HepG2 (cell line): ENCODE measurements around the gene MEAF6. TPM values are rescaled to one million over a fixed set of nuclear protein-coding genes. Genes with fewer than 3 reads are reported as not detected.

Source experiments
- KLF6 ChIP-seq: IDR thresholded peaks from 2 replicates; pipeline ENCODE4 v1.8.0; 2016; ENCODE audit warnings: missing biosample characterization, missing genetic modification reagents
- POGZ ChIP-seq: sonication (generic); formaldehyde crosslinking; IDR thresholded peaks from 2 replicates; pipeline ENCODE4 v1.4.0; 2020; ENCODE audit warnings: mild to moderate bottlenecking, missing genetic modification reagents
- PPARG ChIP-seq: conservative IDR thresholded peaks from 2 replicates; pipeline ENCODE4 v1.6.1; 2016; ENCODE audit warnings: missing biosample characterization, missing genetic modification reagents
- RXRA ChIP-seq: sonication (generic); formaldehyde crosslinking; IDR thresholded peaks from 2 replicates; pipeline ENCODE4 v1.5.1; 2020; ENCODE audit warnings: missing genetic modification reagents
- ZNF383 ChIP-seq: sonication (generic); formaldehyde crosslinking; IDR thresholded peaks from 2 replicates; pipeline ENCODE4 v1.4.0; 2020; ENCODE audit warnings: missing genetic modification reagents, mild to moderate bottlenecking, borderline replicate concordance
- ZNF605 ChIP-seq: sonication (generic); formaldehyde crosslinking; IDR thresholded peaks from 2 replicates; pipeline ENCODE4 v1.8.0; 2022; ENCODE audit warnings: mild to moderate bottlenecking, missing genetic modification reagents
- ZNF761 ChIP-seq: sonication (generic); formaldehyde crosslinking; conservative IDR thresholded peaks from 2 replicates; pipeline ENCODE4 v1.4.0; 2020; ENCODE audit warnings: mild to moderate bottlenecking, missing genetic modification reagents
- polyA plus RNA-seq, 8 experiments: library from polyadenylated mRNA; depleted of rRNA in 3 of 8; stranded (reverse) in 7 of 8; unstranded in 1 of 8; fragments of >200 nt; fragmentation: Illumina TruSeq in 4 of 8; extraction: Trizol in 4 of 8; gene quantifications; 2 replicates each; pipeline versions ENCODE4 v1.2.1 to v1.2.3, GENCODE V29; 2011 to 2016; ENCODE audit warnings: low read depth in 4 of 8, missing spikeins in 1 of 8, mixed read lengths in 1 of 8; ENCODE audit not compliant: insufficient read depth in 1 of 8
- total RNA-seq, 5 experiments: library from RNA; depleted of rRNA; stranded (reverse); fragments of >200 nt; fragmentation: Illumina TruSeq; extraction: Trizol; gene quantifications; 2 replicates each; pipeline ENCODE4 v1.2.3, GENCODE V29; 2016; ENCODE audit warnings: low read depth in 1 of 5
- TF ChIP-seq, protein P1 (sequence below): sonication (generic); formaldehyde crosslinking; IDR thresholded peaks from 2 replicates; pipeline ENCODE4 v1.8.0; 2022; ENCODE audit warnings: mild to moderate bottlenecking, missing genetic modification reagents
- TF ChIP-seq, protein P2 (sequence below): sonication (generic); formaldehyde crosslinking; IDR thresholded peaks from 2 replicates; pipeline ENCODE4 v1.5.0; 2020; ENCODE audit warnings: mild to moderate bottlenecking, low read depth, missing genetic modification reagents, borderline replicate concordance
- TF ChIP-seq, protein P3 (sequence below): sonication (generic); formaldehyde crosslinking; IDR thresholded peaks from 2 replicates; pipeline ENCODE4 v1.8.0; 2022; ENCODE audit warnings: missing genetic modification reagents, mild to moderate bottlenecking, moderate library complexity, borderline replicate concordance

Gene MEAF6
- total and polyA plus RNA-seq, 2 of the 13 experiments (the other 11 are each of a cell fraction or from before 2014, with no cell fraction given) = 29.5 to 45.6 TPM

DNA sequence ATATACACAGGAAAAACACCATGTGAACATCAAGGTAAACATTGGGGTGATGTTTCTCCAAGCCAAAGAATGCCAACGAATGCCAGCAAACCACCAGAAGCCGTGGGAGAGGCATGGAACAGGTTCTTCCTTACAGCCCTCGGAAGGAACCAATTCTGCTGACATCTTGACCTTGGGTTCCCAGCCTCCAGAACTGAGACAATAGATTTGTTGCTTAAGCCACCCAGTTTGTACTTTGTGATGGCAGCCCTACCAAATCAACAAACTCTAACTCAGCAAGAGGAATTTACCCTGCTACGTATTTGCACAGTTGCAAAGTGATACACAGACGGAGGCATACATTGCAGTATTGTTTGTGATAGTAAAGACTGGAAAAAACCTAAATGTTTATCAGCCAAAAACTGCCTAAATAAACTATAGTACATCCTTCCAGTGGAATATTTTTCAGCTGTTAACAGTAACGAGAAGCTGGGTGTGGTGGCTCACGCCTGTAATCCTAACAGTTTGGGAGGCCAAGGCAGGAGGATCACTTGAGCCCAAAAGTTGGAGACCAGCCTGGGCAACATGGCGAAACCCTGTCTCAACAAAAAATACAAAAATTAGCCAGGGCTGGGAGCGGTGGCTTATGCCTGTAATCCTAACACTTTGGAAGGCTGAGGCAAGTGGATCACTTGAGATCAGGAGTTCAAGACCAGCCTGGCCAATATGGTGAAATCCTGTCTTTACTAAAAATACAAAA is 52.7 kb downstream of the MEAF6 start (continued):
- TF ChIP-seq, protein P1, sequence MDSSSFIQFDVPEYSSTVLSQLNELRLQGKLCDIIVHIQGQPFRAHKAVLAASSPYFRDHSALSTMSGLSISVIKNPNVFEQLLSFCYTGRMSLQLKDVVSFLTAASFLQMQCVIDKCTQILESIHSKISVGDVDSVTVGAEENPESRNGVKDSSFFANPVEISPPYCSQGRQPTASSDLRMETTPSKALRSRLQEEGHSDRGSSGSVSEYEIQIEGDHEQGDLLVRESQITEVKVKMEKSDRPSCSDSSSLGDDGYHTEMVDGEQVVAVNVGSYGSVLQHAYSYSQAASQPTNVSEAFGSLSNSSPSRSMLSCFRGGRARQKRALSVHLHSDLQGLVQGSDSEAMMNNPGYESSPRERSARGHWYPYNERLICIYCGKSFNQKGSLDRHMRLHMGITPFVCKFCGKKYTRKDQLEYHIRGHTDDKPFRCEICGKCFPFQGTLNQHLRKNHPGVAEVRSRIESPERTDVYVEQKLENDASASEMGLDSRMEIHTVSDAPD (CRISPR knock-in tag) = no peak
- TF ChIP-seq ZNF383 (CRISPR knock-in tag) = no peak
- 0 out of 2 replicates have a peak, but pooled peaks have one; percentile 15 for TF ChIP-seq POGZ (CRISPR knock-in tag)
- TF ChIP-seq ZNF761 (CRISPR knock-in tag) = no peak
- TF ChIP-seq ZNF605 (CRISPR knock-in tag) = no peak
- no peak for TF ChIP-seq KLF6
- TF ChIP-seq, protein P2, sequence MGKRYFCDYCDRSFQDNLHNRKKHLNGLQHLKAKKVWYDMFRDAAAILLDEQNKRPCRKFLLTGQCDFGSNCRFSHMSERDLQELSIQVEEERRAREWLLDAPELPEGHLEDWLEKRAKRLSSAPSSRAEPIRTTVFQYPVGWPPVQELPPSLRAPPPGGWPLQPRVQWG (CRISPR knock-in tag) = no peak
- TF ChIP-seq, protein P3, sequence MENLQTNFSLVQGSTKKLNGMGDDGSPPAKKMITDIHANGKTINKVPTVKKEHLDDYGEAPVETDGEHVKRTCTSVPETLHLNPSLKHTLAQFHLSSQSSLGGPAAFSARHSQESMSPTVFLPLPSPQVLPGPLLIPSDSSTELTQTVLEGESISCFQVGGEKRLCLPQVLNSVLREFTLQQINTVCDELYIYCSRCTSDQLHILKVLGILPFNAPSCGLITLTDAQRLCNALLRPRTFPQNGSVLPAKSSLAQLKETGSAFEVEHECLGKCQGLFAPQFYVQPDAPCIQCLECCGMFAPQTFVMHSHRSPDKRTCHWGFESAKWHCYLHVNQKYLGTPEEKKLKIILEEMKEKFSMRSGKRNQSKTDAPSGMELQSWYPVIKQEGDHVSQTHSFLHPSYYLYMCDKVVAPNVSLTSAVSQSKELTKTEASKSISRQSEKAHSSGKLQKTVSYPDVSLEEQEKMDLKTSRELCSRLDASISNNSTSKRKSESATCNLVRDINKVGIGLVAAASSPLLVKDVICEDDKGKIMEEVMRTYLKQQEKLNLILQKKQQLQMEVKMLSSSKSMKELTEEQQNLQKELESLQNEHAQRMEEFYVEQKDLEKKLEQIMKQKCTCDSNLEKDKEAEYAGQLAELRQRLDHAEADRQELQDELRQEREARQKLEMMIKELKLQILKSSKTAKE (CRISPR knock-in tag) = no peak
- TF ChIP-seq RXRA (CRISPR knock-in tag) = no peak
- no peak for TF ChIP-seq PPARG (CRISPR knock-in tag)
